Measurements from ENCODE around the gene ISL2. TPM values are rescaled to one million over a fixed set of nuclear protein-coding genes. Genes with fewer than 3 reads are reported as not detected.
A peak's percentile ranks its signal among the peaks of the same experiment; 100 is the strongest.

The ISL2 gene
- total RNA-seq, 1 donor from 2014 or later, result not detected

DNA sequence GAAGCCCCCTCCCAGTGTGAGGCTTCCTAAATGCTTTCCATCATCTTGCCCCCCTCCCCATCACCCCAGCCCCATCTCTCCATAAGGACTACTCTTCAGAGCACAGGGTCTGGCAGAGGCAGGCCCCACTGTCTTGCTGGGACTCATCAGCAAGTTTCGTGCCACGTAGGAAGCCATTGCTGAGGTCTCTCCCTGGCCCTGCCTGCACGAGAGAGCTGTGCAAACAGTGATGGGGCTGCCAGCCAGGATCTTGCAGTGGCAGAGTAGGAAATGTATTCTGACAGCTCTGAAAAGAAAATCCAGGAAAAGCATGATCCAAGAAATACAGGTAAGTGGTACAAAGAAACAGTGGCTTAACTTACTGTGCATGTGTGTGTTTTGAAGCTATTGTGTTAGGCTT is 22.6 kb downstream of the ISL2 start:
- no peak for ATAC-seq
- DNase-seq, result no peak
- intact Hi-C loops (cut with micrococcal nuclease), result no loop called here

DNA sequence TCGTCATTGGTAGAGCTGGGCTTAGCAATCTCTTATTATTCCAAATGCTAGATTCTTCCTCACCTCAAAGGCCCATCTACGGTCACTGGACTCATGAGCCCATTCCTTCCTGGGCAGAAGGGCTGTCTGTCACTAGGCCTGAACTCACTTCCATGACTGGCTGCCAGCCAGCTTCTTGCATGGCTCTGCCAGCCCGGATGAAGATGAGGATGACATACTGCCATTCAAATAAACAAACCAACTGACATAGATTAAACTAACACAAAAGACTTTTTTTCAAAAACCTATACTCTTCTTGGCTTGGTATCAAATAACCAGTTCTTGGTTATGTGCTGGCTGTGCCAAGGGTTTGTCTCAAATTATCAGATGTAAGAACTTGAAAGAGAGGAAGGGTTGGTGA is 23.8 kb downstream of the ISL2 start:
- DNase-seq, result no peak
- ATAC-seq, result no peak
- intact Hi-C loops (cut with micrococcal nuclease), result no loop called here

DNA sequence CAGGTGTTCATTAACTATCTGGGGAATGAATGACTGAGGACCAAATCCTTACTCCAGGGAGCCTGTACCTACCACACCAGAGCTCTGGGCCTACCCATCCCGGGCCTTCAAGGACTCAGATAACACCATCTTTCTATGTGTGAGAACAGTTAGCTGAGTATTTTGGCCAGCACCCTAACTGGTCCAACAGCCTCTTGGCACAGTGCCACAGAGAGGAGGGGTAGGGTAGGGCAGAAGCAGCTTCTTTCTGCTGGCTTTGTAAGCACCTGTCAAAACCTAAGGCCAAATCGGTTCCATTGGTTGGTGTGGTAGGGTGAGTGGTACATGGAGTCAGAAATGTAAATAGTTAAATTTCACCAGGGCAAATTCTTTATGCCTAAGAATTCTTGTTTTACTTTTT is 26.7 kb downstream of the ISL2 start:
- intact Hi-C loops (cut with micrococcal nuclease), result no loop called here
- no peak for DNase-seq
- ATAC-seq, result no peak

DNA sequence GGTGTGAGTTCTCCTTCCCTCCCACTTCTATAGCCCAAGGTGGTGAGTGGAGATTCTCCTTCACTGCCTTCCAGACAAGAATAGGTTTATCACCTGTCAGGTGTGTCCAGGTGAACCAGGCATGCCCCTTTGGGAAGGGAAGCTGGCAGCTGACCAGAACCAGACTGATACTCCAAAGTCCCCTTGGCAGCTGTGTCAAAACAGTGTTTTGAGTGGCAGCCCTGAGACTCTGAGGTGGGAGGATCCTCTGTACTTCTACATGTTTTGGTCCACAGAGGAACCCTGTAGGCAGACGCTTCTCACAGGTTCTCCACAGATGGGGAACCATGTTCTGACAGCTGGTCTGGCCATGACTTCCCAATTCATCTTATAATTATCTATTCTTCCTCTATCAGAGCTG is 30.1 kb downstream of the ISL2 start:
- no peak for DNase-seq
- ATAC-seq, result no peak
- intact Hi-C loops (cut with micrococcal nuclease), result no loop called here

DNA sequence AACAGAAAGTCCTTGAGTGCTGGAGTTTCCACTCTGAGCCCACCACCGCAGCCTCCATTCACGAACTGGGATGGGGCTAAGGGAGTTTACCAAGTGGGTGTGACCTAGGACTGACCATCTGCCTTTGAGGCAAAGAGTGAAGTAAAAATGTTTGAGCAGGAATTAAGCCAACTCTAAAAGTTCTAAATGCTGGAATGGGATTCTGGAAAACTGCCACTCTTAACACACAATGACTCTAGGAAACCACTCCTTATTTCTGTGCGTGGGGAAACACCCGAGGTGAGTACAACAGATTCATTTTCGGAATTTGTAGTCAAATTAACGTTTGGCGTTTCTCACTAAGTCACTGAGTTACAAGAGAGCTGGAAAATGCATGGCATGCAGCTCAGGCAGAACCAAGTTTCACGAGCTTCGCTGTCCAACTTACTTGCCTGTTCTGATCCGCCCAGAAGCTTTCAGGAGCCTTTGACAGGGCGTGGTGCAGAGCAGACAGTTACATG is 31.6 kb downstream of the ISL2 start:
- intact Hi-C loops (cut with micrococcal nuclease), result no loop called here
- no peak for DNase-seq
- peak; percentile 47 for ATAC-seq

DNA sequence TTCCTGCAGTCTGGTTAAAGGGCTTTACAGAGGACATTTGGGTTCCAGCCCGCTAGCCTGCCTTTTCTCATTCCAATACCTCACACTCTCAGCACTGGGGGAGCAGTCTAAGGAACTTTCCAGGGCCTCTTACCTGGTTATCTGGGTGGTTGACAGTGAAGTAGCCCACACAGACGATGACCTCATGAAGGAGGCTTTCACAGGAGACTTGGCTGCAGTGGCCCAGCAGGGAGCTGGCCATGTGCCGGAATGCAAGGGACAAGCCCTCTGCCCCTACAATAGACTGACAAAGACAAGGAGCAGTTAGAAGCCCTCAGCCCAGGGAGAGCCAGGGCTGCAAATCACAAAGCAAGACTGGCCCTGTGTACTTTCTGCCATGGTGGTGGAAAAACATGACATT is 39.5 kb downstream of the ISL2 start:
- intact Hi-C loops (cut with micrococcal nuclease), result no loop called here
- peak; percentile 77 for ATAC-seq
- no peak for DNase-seq

DNA sequence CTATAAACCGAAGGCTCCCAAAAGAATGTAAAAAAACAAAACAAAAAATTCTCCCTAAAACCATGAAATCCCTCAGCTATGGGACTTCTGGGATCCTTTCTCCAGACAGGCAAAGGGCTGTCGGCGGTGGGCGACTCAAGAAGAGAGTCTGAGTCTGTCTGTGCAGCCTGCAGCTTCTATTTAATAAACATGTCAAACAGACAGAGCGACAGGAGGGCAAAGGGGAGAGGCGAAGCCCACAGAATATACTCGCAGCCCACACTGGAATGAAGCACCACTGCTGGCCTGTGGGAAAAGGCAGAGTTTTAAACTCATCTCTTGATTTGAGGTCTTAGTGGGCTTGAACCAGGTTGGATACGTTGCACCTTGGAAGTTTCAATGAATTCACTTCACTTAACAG is 40.2 kb downstream of the ISL2 start:
- DNase-seq (no peak), ATAC-seq (no peak)
- intact Hi-C loops (cut with micrococcal nuclease), result no loop called here

DNA sequence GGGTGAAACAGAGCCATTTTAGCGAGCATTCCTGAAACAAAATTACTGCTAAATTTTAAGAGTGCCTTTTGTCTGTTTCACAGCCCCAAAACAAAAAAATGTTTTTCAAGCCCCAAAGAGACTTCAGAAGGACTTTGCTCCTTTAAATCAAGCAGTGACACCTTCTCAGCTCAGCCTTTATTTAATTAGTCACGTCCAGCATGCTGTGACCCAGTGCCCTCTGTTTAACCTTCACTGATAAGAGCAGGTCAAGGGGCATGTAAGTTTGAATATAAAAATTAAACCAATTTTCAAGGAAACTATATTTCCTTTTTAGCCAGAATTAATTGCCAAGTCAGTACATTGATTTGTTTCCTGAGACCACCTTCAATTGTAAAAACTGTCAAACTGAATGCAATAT is 40.6 kb downstream of the ISL2 start:
- intact Hi-C loops (cut with micrococcal nuclease), result no loop called here
- ATAC-seq (no peak), DNase-seq (no peak)

DNA sequence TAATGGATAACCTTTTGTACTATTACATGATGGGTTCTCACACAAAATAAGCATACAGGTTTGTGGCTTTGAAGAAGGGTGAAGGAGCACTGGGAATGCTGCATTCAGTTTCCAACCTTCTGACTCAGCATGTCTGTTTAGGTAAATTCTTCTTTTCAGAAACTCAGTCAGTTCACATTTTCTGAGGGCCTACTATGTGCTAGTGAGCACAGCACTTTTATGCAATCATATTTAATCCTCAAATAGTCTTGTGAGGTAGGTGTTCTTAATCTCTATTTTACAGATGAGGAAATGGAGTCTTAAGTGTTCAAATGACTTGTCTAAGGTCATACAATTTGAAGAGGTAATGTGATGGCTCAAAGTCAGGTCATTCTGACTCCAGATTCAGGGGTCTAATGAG is 41.2 kb downstream of the ISL2 start:
- intact Hi-C loops (cut with micrococcal nuclease), result no loop called here
- ATAC-seq, result no peak
- DNase-seq, result no peak

DNA sequence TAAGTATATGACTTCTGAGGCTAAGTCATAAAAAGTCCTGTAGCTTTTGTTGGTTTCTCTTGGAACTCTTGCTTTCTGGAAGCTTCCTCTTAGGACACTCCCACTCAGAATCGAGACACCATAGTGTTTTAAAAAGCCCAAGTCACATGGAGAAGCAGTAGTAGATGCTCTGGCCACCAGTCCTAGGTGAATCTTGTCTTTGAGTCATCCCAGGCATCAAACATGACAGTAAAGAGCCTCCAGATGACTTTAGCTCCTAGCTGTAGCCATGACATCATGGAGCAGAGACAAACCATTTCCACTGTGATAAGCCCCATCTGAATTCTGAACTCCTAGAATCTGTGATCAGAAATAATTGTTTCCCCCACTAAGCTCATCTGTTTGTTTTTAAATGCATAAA is 42.1 kb downstream of the ISL2 start:
- DNase-seq (no peak), ATAC-seq (no peak)
- intact Hi-C loops (cut with micrococcal nuclease), result no loop called here

DNA sequence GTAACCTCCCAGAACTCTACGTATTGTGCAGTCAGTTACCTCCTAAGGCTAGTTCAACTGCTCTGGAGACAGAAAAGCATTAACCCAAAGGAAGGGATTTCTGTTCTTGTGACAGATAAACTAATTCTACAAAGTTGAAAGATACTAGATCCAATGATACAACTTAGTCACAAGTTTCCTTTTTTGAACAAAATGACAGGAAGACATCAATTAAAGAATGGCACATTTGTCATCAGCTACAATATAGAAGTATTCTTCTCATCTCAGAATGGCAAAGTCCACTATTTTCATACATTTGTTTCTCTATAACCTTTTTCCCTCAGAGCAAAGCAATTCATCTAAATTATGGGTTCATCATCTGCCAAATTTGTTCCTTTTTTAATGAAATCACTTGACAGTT is 43.7 kb downstream of the ISL2 start:
- intact Hi-C loops (cut with micrococcal nuclease), result no loop called here
- ATAC-seq (no peak), DNase-seq (no peak)

DNA sequence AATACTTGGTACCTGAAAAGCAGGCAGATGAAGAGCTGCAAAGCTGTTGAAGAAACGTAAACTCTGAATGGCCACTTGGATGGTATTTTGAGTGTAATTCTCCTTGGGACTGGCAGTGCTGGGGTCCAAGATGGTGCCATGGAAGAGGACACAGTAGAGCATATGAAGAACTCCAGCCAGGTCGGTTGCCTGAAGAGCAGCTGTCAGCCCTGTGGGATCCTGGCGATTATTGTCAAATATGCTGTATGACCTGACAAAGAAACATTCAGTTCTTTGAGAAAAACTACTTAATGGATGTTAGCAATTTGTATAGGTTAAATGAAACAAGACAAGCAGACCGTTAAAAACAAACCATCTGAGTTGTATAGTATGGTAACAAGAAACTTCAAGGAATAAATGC is 44.8 kb downstream of the ISL2 start:
- ATAC-seq (no peak), DNase-seq (no peak)
- intact Hi-C loops (cut with micrococcal nuclease), result no loop called here

DNA sequence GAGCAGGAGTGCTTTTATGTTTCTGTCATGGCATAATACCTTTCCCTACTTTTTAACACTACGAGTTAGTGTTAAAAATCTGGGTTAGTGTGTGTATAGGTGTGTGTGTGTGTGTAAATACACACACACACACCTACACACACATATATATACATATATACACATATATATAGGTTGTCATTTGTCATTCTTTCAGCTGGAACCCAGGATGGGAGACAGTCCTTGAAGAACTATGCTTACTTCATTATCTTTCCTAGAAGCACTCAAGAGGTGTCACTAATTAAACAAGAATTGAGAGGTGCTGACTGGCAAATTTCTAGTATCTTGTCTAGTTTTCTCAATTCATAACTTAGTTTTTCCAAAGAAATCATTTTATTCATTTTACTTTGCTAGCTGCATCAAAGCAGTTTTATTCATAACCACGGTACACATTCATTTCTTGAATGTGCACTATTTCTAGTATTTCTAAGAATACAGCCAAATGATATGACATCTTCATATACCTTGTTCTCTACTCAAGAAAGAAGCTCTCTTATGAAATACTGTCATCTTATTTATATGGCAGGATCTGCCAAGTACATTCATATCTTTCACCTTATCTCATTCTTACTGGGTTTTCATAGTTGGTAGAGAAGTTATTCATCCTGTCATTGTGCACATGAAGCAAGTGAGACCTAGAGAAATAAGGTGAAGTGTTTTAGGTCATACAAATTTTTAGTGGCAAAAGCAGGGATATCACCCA is 46.6 kb downstream of the ISL2 start:
- intact Hi-C loops (cut with micrococcal nuclease), result no loop called here
- DNase-seq (no peak), ATAC-seq (no peak)

DNA sequence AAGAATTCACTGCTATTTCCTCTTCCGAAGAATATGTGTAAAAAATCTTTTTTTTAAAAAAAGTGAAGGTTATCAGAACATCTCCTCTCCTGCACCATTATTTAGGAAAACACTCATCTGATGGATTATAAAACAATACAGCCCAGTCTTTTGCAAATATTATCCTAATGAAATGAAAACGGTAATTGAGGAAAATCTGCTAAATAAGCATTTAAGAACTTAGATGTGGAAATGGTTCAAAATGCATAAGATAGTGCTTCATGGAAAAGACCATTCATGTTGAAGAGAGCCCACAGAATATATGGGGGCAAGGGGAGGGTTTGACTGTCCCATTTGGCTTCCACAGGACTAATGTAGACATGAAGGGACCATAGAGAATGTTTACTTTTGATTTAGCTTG is 47.8 kb downstream of the ISL2 start:
- no peak for ATAC-seq
- DNase-seq, result no peak
- intact Hi-C loops (cut with micrococcal nuclease), result no loop called here

DNA sequence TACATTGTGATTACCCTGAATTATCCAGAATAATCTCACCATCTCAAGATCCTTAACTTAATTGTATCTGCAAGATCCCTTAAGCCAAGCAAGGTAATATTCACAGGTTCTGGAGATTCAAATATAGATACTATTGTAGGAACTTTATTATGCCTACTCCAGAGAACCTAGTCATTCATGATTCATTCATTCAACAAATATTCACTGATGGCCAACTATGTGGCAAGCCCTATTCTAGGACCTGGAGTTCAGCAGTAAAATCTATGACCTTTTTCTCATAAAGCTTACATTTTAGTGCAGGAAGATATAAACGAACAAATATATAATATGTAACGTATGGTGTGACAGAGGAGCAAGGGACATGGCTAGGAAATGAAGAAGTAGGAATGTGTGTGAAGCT is 49.6 kb downstream of the ISL2 start:
- no peak for ATAC-seq
- intact Hi-C loops (cut with micrococcal nuclease), result no loop called here
- no peak for DNase-seq

DNA sequence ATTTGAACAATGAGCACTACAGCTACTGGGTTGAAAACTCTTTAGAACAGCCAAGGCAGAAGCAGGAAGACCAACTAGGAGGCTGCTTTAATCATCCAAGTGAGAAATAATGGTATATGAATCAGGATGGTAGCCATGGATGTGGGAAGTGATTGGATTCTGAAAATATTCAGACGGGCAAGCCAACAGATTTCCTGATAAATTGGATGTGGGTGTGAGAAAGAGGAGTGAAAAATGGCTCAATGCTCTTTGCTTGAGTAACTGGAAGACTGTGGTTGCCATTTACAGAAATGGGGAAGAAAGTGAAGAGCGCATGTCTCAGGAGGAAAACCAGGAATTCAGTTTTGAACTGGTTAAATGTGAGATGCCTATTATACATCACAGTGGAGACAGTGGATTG is 50.4 kb downstream of the ISL2 start:
- intact Hi-C loops (cut with micrococcal nuclease), result no loop called here
- no peak for DNase-seq
- ATAC-seq, result no peak

DNA sequence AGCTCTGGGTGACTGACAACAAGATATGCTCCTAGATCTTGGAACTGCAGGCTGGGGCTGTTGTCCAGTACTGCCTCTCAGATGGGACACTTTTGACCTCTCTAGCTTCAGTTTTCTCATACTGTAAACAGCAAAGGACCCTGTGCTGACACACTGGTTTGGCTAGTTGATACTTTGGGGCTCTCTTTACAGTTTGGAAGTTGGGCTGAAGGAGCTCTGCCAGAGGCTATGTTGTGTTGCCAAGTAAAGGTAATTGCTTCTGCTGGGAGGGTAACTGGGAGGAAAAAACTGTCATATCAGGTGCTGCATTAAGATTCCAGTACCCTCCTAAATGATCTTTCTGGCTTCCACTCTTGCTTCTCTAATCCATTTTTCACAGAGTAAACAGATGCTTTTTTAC is 54.0 kb downstream of the ISL2 start:
- DNase-seq (no peak), ATAC-seq (no peak)
- intact Hi-C loops (cut with micrococcal nuclease), result no loop called here

DNA sequence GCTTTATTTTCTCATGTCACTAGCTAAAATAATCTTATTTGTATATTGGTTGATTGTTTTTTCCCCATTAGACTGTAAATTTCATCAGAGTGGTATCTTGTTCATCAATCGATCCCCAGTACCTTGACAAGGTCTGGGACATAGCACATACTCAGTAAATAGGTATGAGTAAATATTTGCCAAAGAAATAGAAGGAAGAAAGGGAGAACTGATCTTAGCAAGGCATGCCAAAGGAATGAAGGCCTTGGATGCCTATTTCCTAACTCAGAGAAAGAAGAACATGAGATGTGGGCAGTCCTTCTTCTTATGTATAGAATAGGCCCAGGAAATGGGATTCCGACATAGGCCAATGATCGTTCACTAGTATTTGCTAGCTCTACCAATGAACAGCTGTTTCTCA is 54.7 kb downstream of the ISL2 start:
- DNase-seq (no peak), ATAC-seq (no peak)
- intact Hi-C loops (cut with micrococcal nuclease), result no loop called here

DNA sequence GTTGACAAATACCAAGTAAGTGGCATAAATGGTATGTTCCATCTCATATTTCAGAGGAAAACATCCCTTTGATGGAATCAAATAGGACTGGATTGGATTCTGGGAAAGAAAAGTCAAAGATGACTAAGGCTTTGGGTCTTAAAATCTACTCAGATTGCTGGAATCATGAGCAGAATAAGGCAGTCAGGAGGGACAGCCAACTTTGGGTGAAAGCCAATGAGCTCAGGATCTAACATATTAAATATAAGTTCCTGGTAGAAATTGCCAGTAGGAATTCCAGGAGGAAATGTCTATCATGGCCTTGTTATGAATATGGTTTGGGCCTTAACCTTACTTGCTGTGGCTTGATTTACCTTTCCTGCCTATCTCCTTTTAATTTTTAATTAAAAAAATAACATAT is 55.3 kb downstream of the ISL2 start:
- intact Hi-C loops (cut with micrococcal nuclease), result no loop called here
- DNase-seq, result no peak
- ATAC-seq, result no peak

All from left ventricle myocardium superior (tissue), 1 donor.